IMR-90 (cell line): ENCODE measurements around the gene EBF3. TPM values are rescaled to one million over a fixed set of nuclear protein-coding genes. Genes with fewer than 3 reads are reported as not detected.

Experiments used
- ATAC-seq: fragments of 200-7000 bp; cut with Tn5 transposase; 2 replicates; pipeline ENCODE4 v1.9.1; 2020; ENCODE audit warnings: low read depth, mild to moderate bottlenecking, moderate library complexity
- BruUV-seq: library from RNA; stranded (reverse); fragments of 400-500 nt; replicated peaks from 2 replicates; lab custom pipeline; 2021; lab: Mats Ljungman, UMichigan
- CTCF ChIA-PET: fragments of 300-600 bp; formaldehyde crosslinking; extraction: SDS; loops from one replicate; lab custom pipeline; 2021; ENCODE audit warnings: antibody characterized with exemption; lab: Yijun Ruan, JAX
- POLR2A ChIA-PET: fragments of 300-600 bp; sonication (Branson Sonifier 250); formaldehyde crosslinking; loops from one replicate; lab custom pipeline; 2022; ENCODE audit warnings: antibody characterized with exemption; ENCODE audit not compliant: unreplicated experiment; lab: Charles Lee
- DNase-seq: peaks from one replicate; pipeline ENCODE4 v3.0.0; 2013
- H2AFZ ChIP-seq: replicated peaks from 2 replicates; pipeline ENCODE3; 2013; ENCODE audit warnings: low read length, mild to moderate bottlenecking; ENCODE audit not compliant: poor library complexity
- H2AK5ac ChIP-seq: 2 replicates; pipeline ENCODE4 v1.6.1; 2013; ENCODE audit warnings: low read depth, low read length, inconsistent platforms
- H2AK9ac ChIP-seq: replicated peaks from 2 replicates; pipeline ENCODE3; 2013; ENCODE audit warnings: mild to moderate bottlenecking, low read depth, low read length, moderate library complexity; ENCODE audit not compliant: poor library complexity
- H2BK120ac ChIP-seq: 2 replicates; pipeline ENCODE4 v1.6.1; 2013; ENCODE audit warnings: low read depth, low read length, inconsistent platforms
- H2BK15ac ChIP-seq: 3 replicates; pipeline ENCODE4 v1.6.1; 2013; ENCODE audit warnings: low read depth, low read length, inconsistent platforms
- H2BK20ac ChIP-seq: 2 replicates; pipeline ENCODE4 v1.6.1; 2013; ENCODE audit warnings: low read depth, mild to moderate bottlenecking, inconsistent platforms, low read length, moderate library complexity
- H2BK5ac ChIP-seq: 2 replicates; pipeline ENCODE4 v1.6.1; 2013; ENCODE audit warnings: mild to moderate bottlenecking, low read depth, low read length, inconsistent platforms; ENCODE audit not compliant: poor library complexity, severe bottlenecking
- H3K14ac ChIP-seq: replicated peaks from 2 replicates; pipeline ENCODE4 v1.6.1; 2013; ENCODE audit warnings: low read depth, low read length, inconsistent platforms
- H3K18ac ChIP-seq: 2 replicates; pipeline ENCODE4 v1.6.1; 2013; ENCODE audit warnings: low read depth, low read length, control low read depth
- H3K23ac ChIP-seq: 2 replicates; pipeline ENCODE4 v1.6.1; 2013; ENCODE audit warnings: low read depth, low read length, inconsistent platforms
- H3K27ac ChIP-seq: 2 replicates; pipeline ENCODE4 v1.5.1; 2013; ENCODE audit warnings: mild to moderate bottlenecking, control low read depth, low read length; ENCODE audit not compliant: insufficient read depth
- H3K27me3 ChIP-seq: 2 replicates; pipeline ENCODE4 v1.6.1; 2013; ENCODE audit warnings: low read length; ENCODE audit not compliant: control insufficient read depth, insufficient read depth
- H3K36me3 ChIP-seq: 2 replicates; pipeline ENCODE4 v1.6.1; 2013; ENCODE audit warnings: low read length, mixed read lengths; ENCODE audit not compliant: control insufficient read depth, insufficient read depth
- H3K4ac ChIP-seq: 2 replicates; pipeline ENCODE4 v1.6.1; 2013; ENCODE audit warnings: low read depth, low read length, inconsistent platforms
- H3K4me1 ChIP-seq: 2 replicates; pipeline ENCODE4 v1.6.1; 2013; ENCODE audit warnings: low read length, mixed read lengths; ENCODE audit not compliant: control insufficient read depth, insufficient read depth
- H3K4me2 ChIP-seq: 2 replicates; pipeline ENCODE4 v1.6.1; 2013; ENCODE audit warnings: low read depth, mild to moderate bottlenecking, control low read depth, low read length, moderate library complexity
- H3K4me3 ChIP-seq: 2 replicates; pipeline ENCODE4 v1.5.1; 2013; ENCODE audit warnings: low read depth, mild to moderate bottlenecking, control low read depth, low read length, moderate library complexity; ENCODE audit not compliant: insufficient read depth
- H3K56ac ChIP-seq: 2 replicates; pipeline ENCODE4 v1.6.1; 2013; ENCODE audit warnings: low read length, inconsistent platforms; ENCODE audit not compliant: insufficient read depth; ENCODE audit errors: extremely low read depth
- H3K79me1 ChIP-seq, 2 experiments: 2 replicates each; pipeline ENCODE4 v1.6.1; 2013; ENCODE audit warnings: low read length in 2 of 2, inconsistent platforms in 1 of 2, low read depth in 1 of 2
- H3K9ac ChIP-seq: 2 replicates; pipeline ENCODE4 v1.6.1; 2013; ENCODE audit warnings: low read depth, low read length, control low read depth
- H3K9me1 ChIP-seq: 2 replicates; pipeline ENCODE4 v1.6.1; 2013; ENCODE audit warnings: low read length, inconsistent platforms; ENCODE audit not compliant: insufficient read depth
- H3K9me3 ChIP-seq: 2 replicates; pipeline ENCODE4 v1.6.1; 2013; ENCODE audit warnings: low read length; ENCODE audit not compliant: control insufficient read depth, insufficient read depth
- H4K20me1 ChIP-seq: 2 replicates; pipeline ENCODE4 v1.6.1; 2013; ENCODE audit warnings: low read length, inconsistent platforms; ENCODE audit not compliant: insufficient read depth
- H4K5ac ChIP-seq: 2 replicates; pipeline ENCODE4 v1.6.1; 2013; ENCODE audit warnings: mild to moderate bottlenecking, low read depth, low read length, control low read depth
- H4K8ac ChIP-seq, 2 experiments: 2 replicates each; pipeline ENCODE4 v1.6.1; 2013; ENCODE audit warnings: low read depth in 2 of 2, low read length in 2 of 2, control low read depth in 1 of 2, inconsistent platforms in 1 of 2
- H4K91ac ChIP-seq: 2 replicates; pipeline ENCODE4 v1.6.1; 2013; ENCODE audit warnings: low read depth, low read length, inconsistent platforms; ENCODE audit not compliant: insufficient read depth
- BHLHE40 ChIP-seq: fragments of 150-350 bp; IDR thresholded peaks from 2 replicates; pipeline ENCODE4 v1.6.1; 2016; ENCODE audit warnings: mild to moderate bottlenecking, low read depth, low read length
- CHD1 ChIP-seq: IDR thresholded peaks from 2 replicates; pipeline ENCODE4 v1.6.1; 2012; ENCODE audit warnings: low read depth, low read length, improper control_type of control experiment
- CTCF ChIP-seq: conservative IDR thresholded peaks from 2 replicates; pipeline ENCODE4 v1.5.1; 2012; ENCODE audit warnings: mild to moderate bottlenecking, low read depth, low read length, improper control_type of control experiment
- ELK1 ChIP-seq: fragments of 150-350 bp; IDR thresholded peaks from 2 replicates; pipeline ENCODE4 v1.6.1; 2016; ENCODE audit warnings: low read depth, mild to moderate bottlenecking, low read length, moderate library complexity, borderline replicate concordance
- MAZ ChIP-seq: IDR thresholded peaks from 2 replicates; pipeline ENCODE4 v1.6.1; 2012; ENCODE audit warnings: low read depth, mild to moderate bottlenecking, low read length, improper control_type of control experiment, moderate library complexity, borderline replicate concordance
- NFE2L2 ChIP-seq: fragments of 150-350 bp; IDR thresholded peaks from 2 replicates; pipeline ENCODE4 v1.6.1; 2016; ENCODE audit warnings: low read depth, mild to moderate bottlenecking, low read length
- POLR2A ChIP-seq: IDR thresholded peaks from 2 replicates; pipeline ENCODE4 v1.6.1; 2012; ENCODE audit warnings: mild to moderate bottlenecking, low read depth, low read length
- RAD21 ChIP-seq: IDR thresholded peaks from 2 replicates; pipeline ENCODE4 v1.6.1; 2012; ENCODE audit warnings: low read length, improper control_type of control experiment
- RFX5 ChIP-seq: IDR thresholded peaks from 2 replicates; pipeline ENCODE4 v1.8.0; 2012; ENCODE audit warnings: low read depth, mild to moderate bottlenecking, low read length, moderate library complexity
- USF2 ChIP-seq: fragments of 150-350 bp; IDR thresholded peaks from 2 replicates; pipeline ENCODE4 v1.6.1; 2017; ENCODE audit warnings: mild to moderate bottlenecking, antibody characterized with exemption, low read length, low read depth
- WGBS, 2 experiments: methylation state at CpG; one replicate each; pipeline versions ENCODE4 v1.1.5 to v1.1.7; 2013; ENCODE audit warnings: missing lambda C conversion rate in 2 of 2; ENCODE audit not compliant: insufficient read length in 1 of 2; ENCODE audit errors: extremely low coverage in 2 of 2; 5-methylcytosine and 5-hydroxymethylcytosine counted together
- dilution Hi-C: fragments of 300-500 bp; cut with HindIII; formaldehyde crosslinking; loops from one replicate; pipeline ENCODE4 v1.14.3; 2018; ENCODE audit warnings: low sequenced_read_pairs; ENCODE audit not compliant: unreplicated experiment
- in situ Hi-C: fragments of 300-500 bp; cut with MboI; formaldehyde crosslinking; loops from 3 replicates; pipeline ENCODE4 v1.14.3; 2019; ENCODE audit warnings: low sequenced_read_pairs, inconsistent platforms, mixed read lengths
- intact Hi-C: fragments of 100-400 bp; cut with micrococcal nuclease; formaldehyde crosslinking; loops from 2 replicates; pipeline ENCODE4 v1.10.0; 2022
- polyA plus RNA-seq, 3 experiments: library from polyadenylated mRNA; depleted of rRNA; stranded (reverse); fragments of >200 nt; gene quantifications; 2 replicates each; pipeline ENCODE4 v1.2.3, GENCODE V29; 2012; ENCODE audit warnings: low replicate concordance in 1 of 3
- total RNA-seq: library from RNA; depleted of rRNA; stranded (reverse); fragments of >200 nt; gene quantifications from 2 replicates; pipeline ENCODE4 v1.2.3, GENCODE V29; 2012

Gene EBF3
- total and polyA plus RNA-seq, 2 of the 4 experiments (the other 2 are of a cell fraction) = 0.36 to 0.70 TPM

- H4K20me1 ChIP-seq = no peaks in the 10 kb centered on the region
- no peak overlapping the region for H2BK20ac ChIP-seq
- no peak overlapping the region for H3K18ac ChIP-seq
- H3K9ac ChIP-seq = no peak overlapping the region
- no peak overlapping the region for H2BK5ac ChIP-seq
- no peak overlapping the region for H3K4me3 ChIP-seq
- intact Hi-C loops = no loop called here
- H3K27me3 ChIP-seq = no peaks in the 10 kb centered on the region
- H3K36me3 ChIP-seq = peaks cover 3% of the 10 kb centered on the region; the same call in 1 of the 2 replicates
- no peak overlapping the region for H4K5ac ChIP-seq
- no peak overlapping the region for H4K8ac ChIP-seq
- H2AK5ac ChIP-seq = no peak overlapping the region
- no peak overlapping the region for H3K27ac ChIP-seq
- H3K23ac ChIP-seq = no peak overlapping the region
- no TSS peak for BruUV-seq
- no peak overlapping the region for H3K14ac ChIP-seq
- no peak overlapping the region for H3K56ac ChIP-seq
- no peak for DNase-seq
- H2BK120ac ChIP-seq = no peak overlapping the region
- POLR2A ChIA-PET = no interaction called here
- H3K4me2 ChIP-seq = no peak overlapping the region
- no peak overlapping the region for H3K4ac ChIP-seq
- dilution Hi-C loops = no loop called here
- in situ Hi-C loops = no loop called here
- H4K91ac ChIP-seq = no peak overlapping the region
- H3K4me1 ChIP-seq = no peaks in the 10 kb centered on the region
- H3K79me1 ChIP-seq = no peaks in the 10 kb centered on the region
- TF ChIP-seq MAZ = no peak
- TF ChIP-seq ELK1 = no peak
- TF ChIP-seq CTCF = no peak
- no peak for TF ChIP-seq RAD21
- TF ChIP-seq USF2 = no peak
- TF ChIP-seq BHLHE40 = no peak
- TF ChIP-seq RFX5 = no peak
- no peak for TF ChIP-seq NFE2L2
- no peak for TF ChIP-seq POLR2A
- TF ChIP-seq CHD1 = no peak
- H2AK9ac ChIP-seq = no peak overlapping the region
- CTCF ChIA-PET = no interaction called here
- no peak overlapping the region for H2BK15ac ChIP-seq
- no peak for ATAC-seq
- WGBS, 2 experiments = no CpG with 5 or more reads among the region's 4 CpGs
- H3K9me3 ChIP-seq = peaks cover 20% of the 10 kb centered on the region
- no peaks in the 10 kb centered on the region for H3K9me1 ChIP-seq
- H2AFZ ChIP-seq = no peak overlapping the region
These were observed 100.0 kb downstream of the EBF3 start for GRCh38 chr10:129864082-129864481.
